DND-41 (cell line): ENCODE measurements around the gene PRTFDC1.

Source experiments
- CTCF ChIP-seq: IDR thresholded peaks from 2 replicates; pipeline ENCODE4 v1.5.1; 2012; ENCODE audit warnings: borderline replicate concordance, low read length, moderate library complexity, mild to moderate bottlenecking; ENCODE audit not compliant: poor library complexity, severe bottlenecking; ENCODE audit errors: extremely low read depth
- EZH2 ChIP-seq: IDR thresholded peaks from 3 replicates; pipeline ENCODE4 v1.6.1; 2012; ENCODE audit warnings: borderline replicate concordance, low read depth, mild to moderate bottlenecking, moderate library complexity, low read length, inconsistent platforms; ENCODE audit not compliant: severe bottlenecking

DNA sequence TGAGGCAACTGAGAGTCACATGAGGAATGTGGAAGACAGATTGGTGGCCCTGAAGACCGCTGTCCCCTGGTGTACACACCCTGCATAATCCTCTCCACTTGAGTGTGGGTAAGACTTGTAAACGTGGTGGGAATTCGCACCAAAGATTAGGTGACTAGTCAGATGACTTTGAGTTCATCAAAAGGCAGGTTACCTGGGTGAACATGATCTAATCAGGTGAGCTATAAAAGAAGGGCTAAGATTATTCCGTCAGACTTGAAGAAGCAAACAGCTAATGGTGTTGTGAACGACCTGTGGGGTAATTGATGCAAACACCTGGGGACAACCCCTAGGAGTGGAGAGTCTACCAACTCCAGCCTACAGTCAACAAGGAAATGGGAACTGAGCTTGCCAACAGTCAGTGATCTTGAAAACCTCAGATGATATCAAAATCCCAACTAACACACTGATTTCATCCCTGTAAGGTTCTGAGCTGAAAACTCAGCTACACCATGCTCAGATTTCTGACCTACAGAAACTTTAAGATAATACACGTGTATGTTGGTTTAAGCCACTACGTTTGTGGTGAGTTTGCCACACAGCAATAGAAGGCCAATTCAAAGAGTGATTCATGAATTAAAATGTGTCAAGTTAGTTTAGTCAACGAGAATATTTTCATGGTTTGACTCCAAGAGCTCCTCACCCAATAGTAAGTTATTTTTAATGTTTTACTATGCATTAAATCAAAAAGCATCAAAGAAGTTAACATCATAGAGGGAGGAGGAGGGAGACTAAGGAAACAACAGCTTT, 16.7 kb downstream of the PRTFDC1 start:
- TF ChIP-seq CTCF (peak; percentile 26), EZH2 (no peak)
